Measurements from ENCODE around the gene PNMA5.

DNA sequence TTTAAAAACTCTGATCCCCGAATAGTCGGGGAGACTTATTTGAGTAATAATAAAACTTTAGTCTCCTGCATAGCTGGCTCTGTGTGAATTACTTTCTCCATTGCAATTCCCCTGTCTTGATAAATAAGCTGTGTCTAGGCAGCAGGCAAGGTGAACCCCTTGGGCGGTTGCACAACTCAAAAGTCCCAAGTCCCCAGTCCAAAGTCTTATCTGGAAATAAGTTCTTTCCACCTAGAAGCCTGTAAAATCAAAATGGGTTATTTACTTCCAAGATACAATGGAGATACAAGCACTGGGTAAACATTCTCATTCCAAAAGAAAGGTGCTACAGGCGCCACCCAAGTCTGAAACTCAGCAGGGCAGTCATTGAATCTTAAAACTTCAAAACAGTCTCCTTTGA, 10.1 kb upstream of the PNMA5 start:
- TF ChIP-seq, protein P1, sequence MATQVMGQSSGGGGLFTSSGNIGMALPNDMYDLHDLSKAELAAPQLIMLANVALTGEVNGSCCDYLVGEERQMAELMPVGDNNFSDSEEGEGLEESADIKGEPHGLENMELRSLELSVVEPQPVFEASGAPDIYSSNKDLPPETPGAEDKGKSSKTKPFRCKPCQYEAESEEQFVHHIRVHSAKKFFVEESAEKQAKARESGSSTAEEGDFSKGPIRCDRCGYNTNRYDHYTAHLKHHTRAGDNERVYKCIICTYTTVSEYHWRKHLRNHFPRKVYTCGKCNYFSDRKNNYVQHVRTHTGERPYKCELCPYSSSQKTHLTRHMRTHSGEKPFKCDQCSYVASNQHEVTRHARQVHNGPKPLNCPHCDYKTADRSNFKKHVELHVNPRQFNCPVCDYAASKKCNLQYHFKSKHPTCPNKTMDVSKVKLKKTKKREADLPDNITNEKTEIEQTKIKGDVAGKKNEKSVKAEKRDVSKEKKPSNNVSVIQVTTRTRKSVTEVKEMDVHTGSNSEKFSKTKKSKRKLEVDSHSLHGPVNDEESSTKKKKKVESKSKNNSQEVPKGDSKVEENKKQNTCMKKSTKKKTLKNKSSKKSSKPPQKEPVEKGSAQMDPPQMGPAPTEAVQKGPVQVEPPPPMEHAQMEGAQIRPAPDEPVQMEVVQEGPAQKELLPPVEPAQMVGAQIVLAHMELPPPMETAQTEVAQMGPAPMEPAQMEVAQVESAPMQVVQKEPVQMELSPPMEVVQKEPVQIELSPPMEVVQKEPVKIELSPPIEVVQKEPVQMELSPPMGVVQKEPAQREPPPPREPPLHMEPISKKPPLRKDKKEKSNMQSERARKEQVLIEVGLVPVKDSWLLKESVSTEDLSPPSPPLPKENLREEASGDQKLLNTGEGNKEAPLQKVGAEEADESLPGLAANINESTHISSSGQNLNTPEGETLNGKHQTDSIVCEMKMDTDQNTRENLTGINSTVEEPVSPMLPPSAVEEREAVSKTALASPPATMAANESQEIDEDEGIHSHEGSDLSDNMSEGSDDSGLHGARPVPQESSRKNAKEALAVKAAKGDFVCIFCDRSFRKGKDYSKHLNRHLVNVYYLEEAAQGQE (IDR thresholded peaks at IDR 0.05; ENCODE audit: borderline replicate concordance), result no peak
- TF ChIP-seq EP300 (conservative IDR thresholded peaks at IDR 0.05; ENCODE audit: poor library complexity, severe bottlenecking) (no peak), POLR2AphosphoS5 (IDR thresholded peaks at IDR 0.05) (no peak), EZH2 (IDR thresholded peaks at IDR 0.05; ENCODE audit: borderline replicate concordance, insufficient read depth, low read length, poor library complexity, severe bottlenecking) (no peak), TAF1 (IDR thresholded peaks at IDR 0.05; ENCODE audit: low read depth) (no peak), MXI1 (conservative IDR thresholded peaks at IDR 0.05; ENCODE audit: poor library complexity, severe bottlenecking) (no peak), RAD21 (conservative IDR thresholded peaks at IDR 0.05) (no peak)
- TF ChIP-seq, protein P2, sequence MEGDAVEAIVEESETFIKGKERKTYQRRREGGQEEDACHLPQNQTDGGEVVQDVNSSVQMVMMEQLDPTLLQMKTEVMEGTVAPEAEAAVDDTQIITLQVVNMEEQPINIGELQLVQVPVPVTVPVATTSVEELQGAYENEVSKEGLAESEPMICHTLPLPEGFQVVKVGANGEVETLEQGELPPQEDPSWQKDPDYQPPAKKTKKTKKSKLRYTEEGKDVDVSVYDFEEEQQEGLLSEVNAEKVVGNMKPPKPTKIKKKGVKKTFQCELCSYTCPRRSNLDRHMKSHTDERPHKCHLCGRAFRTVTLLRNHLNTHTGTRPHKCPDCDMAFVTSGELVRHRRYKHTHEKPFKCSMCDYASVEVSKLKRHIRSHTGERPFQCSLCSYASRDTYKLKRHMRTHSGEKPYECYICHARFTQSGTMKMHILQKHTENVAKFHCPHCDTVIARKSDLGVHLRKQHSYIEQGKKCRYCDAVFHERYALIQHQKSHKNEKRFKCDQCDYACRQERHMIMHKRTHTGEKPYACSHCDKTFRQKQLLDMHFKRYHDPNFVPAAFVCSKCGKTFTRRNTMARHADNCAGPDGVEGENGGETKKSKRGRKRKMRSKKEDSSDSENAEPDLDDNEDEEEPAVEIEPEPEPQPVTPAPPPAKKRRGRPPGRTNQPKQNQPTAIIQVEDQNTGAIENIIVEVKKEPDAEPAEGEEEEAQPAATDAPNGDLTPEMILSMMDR (IDR thresholded peaks at IDR 0.05; ENCODE audit: poor library complexity, severe bottlenecking), result no peak

Data from neural cell (in vitro differentiated cells).